ENCODE measurements around the gene SLC45A1.
A peak's percentile ranks its signal among the peaks of the same experiment; 100 is the strongest.

Gene SLC45A1

DNA sequence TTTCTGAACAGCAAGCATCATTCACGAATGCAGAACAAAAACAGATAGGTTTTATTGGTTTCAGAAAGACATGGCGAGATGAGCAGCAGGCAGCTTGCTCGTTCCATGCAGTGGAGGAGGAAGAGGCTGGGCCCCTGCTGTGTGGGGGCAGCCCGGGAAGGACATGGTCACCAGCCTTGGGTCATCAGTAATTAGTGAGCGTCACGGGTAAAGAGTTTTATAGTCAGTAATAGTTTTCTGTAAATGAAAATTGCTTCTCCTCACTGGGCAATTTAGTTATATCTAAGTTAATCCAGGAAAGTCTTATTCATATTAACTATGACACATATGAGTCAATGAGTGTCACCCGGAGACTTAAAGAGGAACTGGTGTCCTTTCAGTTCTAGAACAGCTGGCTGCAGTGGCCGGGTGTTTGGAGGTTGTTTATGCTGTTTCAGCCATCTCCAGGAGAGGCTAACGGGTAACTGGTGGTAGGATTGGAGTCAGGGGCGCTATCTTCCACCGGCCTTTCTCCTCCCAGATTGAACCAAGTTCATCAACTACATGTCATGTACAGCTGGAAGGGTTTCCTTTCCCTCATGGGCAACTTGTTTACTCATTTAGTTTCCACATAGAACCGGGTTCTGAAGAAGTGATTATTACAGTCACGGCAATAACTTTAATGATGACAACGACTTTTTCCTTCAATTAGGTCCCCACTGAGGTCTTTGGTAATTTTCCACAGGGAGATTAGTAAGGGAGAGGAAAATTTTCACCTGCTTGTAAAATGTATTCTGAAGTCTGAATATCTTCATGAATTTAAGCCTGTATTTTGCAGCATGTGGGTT lies 34.6 kb upstream of the SLC45A1 start:
- DNase-seq (ENCODE audit: low read depth) = no peak
- no peak overlapping the region for H3K4me3 ChIP-seq (ENCODE audit: control insufficient read depth, low read depth, low read length)
- TF ChIP-seq, protein P1, sequence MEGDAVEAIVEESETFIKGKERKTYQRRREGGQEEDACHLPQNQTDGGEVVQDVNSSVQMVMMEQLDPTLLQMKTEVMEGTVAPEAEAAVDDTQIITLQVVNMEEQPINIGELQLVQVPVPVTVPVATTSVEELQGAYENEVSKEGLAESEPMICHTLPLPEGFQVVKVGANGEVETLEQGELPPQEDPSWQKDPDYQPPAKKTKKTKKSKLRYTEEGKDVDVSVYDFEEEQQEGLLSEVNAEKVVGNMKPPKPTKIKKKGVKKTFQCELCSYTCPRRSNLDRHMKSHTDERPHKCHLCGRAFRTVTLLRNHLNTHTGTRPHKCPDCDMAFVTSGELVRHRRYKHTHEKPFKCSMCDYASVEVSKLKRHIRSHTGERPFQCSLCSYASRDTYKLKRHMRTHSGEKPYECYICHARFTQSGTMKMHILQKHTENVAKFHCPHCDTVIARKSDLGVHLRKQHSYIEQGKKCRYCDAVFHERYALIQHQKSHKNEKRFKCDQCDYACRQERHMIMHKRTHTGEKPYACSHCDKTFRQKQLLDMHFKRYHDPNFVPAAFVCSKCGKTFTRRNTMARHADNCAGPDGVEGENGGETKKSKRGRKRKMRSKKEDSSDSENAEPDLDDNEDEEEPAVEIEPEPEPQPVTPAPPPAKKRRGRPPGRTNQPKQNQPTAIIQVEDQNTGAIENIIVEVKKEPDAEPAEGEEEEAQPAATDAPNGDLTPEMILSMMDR (conservative IDR thresholded peaks at IDR 0.05; ENCODE audit: control insufficient read depth, insufficient read depth, low read depth, low read length) = no peak

DNA sequence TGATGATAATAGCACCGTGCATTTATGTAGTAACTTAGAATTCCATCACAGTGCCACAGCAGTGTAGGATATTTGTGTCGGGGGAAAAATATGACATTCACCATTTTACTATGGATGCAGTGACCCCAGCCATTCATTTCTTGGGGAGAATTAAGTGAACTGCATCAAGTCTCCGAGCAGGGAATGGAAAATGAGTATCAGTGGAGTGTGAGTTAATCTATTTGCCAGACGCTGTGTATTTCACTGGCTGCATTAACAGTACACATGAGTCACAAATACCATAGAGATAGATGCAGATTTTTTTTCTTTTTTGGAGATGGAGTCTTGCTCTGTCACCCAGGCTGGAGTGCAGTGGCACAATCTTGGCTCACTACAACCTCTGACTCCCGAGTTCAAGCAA lies 33.8 kb upstream of the SLC45A1 start:
- TF ChIP-seq, protein P1 (conservative IDR thresholded peaks at IDR 0.05; ENCODE audit: control insufficient read depth, insufficient read depth, low read depth, low read length) = no peak
- DNase-seq (ENCODE audit: low read depth) = peak; percentile 62

DNA sequence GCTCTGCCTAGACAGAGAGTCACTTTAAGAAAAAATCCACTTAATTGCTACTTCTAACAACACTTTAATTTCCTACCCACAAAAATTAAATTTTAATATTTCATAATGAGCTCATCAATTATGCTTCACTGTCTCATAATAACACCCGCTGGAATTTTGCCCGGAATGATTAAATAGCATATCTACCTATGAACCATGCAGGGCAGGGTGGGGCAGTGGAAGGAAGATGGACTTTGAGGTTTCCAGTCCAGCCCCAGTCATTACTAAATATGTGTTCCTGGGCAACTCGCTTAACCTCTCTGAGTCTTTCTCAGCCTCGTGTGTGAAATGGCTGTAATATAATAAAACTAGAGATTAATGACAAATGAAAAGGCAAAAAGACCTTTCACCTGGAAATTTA lies 32.8 kb upstream of the SLC45A1 start:
- TF ChIP-seq, protein P1 (conservative IDR thresholded peaks at IDR 0.05; ENCODE audit: control insufficient read depth, insufficient read depth, low read depth, low read length) = no peak
- H3K4me3 ChIP-seq (ENCODE audit: control insufficient read depth, low read depth, low read length) = no peak overlapping the region
- no peak for DNase-seq (ENCODE audit: low read depth)

More for the DNA sequence above, 33.8 kb upstream of the SLC45A1 start:
- H3K4me3 ChIP-seq (ENCODE audit: control insufficient read depth, low read depth, low read length) = no peak overlapping the region

DNA sequence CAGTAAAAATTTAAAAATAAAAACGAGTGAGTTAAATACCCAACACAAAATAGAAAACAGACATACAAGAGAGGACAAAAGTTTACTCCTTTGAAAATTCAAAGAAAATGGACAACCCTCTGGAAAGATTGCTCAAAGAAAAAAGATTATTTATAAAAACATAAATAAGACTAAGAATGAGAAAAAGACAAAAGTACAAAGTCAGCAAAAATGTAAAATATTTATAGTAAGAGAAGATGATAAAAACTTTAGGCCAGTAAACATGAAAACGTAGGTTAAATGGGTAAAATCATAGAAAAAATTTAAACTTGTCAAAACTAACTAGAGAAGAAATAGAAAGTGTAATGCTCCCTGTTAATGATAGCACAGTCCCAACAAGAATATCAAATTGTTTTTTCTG lies 31.9 kb upstream of the SLC45A1 start:
- no peak overlapping the region for H3K4me3 ChIP-seq (ENCODE audit: control insufficient read depth, low read depth, low read length)
- TF ChIP-seq, protein P1 (conservative IDR thresholded peaks at IDR 0.05; ENCODE audit: control insufficient read depth, insufficient read depth, low read depth, low read length) = no peak
- no peak for DNase-seq (ENCODE audit: low read depth)

DNA sequence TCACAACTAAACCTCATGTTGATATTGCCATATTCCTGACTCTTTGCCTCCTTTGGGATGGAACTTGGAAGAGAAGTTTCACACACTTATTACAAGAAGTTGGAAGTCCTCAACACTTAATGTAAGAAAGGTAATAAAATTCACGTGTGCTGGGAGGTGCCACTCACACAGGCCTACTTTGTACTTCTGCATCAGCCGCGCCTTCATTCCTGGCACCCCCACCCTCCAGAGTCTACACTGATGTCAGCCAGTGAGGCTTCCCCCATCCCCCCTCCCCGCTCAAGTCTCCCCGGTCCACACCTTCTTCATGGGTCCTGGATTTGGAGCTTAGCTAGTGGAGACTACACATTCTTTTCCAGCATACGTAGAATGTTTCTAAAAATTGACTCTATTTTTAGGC lies 24.8 kb upstream of the SLC45A1 start:
- TF ChIP-seq, protein P1 (conservative IDR thresholded peaks at IDR 0.05; ENCODE audit: control insufficient read depth, insufficient read depth, low read depth, low read length) = no peak
- no peak for DNase-seq (ENCODE audit: low read depth)
- H3K4me3 ChIP-seq (ENCODE audit: control insufficient read depth, low read depth, low read length) = no peak overlapping the region

DNA sequence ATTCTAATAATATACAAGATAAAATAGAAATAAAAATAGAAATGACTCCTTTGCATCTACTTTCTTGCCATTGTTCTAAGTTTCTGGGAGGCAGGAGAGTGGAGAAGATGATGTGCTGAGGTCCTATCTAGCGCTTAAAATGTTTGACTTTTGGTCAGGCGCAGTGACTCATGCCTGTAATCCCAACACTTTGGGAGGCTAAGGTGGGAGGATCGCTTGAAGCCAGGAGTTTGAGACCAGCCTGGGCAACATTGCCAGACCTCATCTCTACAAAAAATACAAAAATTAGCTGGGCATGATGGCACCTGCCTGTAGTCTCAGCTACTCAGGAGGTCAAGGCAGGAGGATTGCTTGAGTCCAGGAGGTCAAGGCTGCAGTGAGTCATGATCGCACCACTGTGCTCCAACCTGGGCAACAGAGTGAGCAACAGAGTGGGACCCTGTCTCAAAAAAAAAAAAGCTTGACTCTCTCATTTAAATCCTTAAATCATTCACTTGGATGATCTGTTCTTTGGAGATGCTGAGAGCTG lies 24.2 kb upstream of the SLC45A1 start:
- DNase-seq (ENCODE audit: low read depth) = no peak
- H3K4me3 ChIP-seq (ENCODE audit: control insufficient read depth, low read depth, low read length) = no peak overlapping the region
- TF ChIP-seq, protein P1 (conservative IDR thresholded peaks at IDR 0.05; ENCODE audit: control insufficient read depth, insufficient read depth, low read depth, low read length) = no peak

All from fibroblast of mammary gland (primary cell).